SHP77 (cell line): Measurements from ENCODE around the gene CCDC146.
"Not testable (repeated sequence)": the region's sequence is repeated elsewhere in the genome, so short reads cannot be mapped to it uniquely, and the experiment has no call there.

Experiments used
- DNase-seq, 2 experiments: peaks; one replicate each; lab custom pipeline; 2025; lab: John Stamatoyannopoulos, UW

Gene CCDC146

GRCh38 chr7:77327932-77328628 lies 205.7 kb downstream of the CCDC146 start:
- DNase-seq, result peak; percentile 11 to 51

- DNase-seq, result no peak
Measured at GRCh38 chr7:77328669-77329068, 206.3 kb downstream of the CCDC146 start.

- DNase-seq, result no peak
Measured at GRCh38 chr7:77329466-77330168, 207.2 kb downstream of the CCDC146 start.

- DNase-seq, result no peak
Measured at GRCh38 chr7:77330169-77330882, 207.9 kb downstream of the CCDC146 start.

- DNase-seq, result peak; percentile 76 to 77
Measured at GRCh38 chr7:77331938-77332695, 209.7 kb downstream of the CCDC146 start.

GRCh38 chr7:77334039-77334438 lies 211.6 kb downstream of the CCDC146 start:
- not testable (repeated sequence) for DNase-seq

- DNase-seq, result no peak
Measured at GRCh38 chr7:77335581-77335980, 213.2 kb downstream of the CCDC146 start.

- no peak for DNase-seq
Measured at GRCh38 chr7:77337456-77337990, 215.1 kb downstream of the CCDC146 start.

- no peak for DNase-seq
Measured at GRCh38 chr7:77338260-77338659, 215.8 kb downstream of the CCDC146 start.

GRCh38 chr7:77338883-77339629 lies 216.6 kb downstream of the CCDC146 start:
- DNase-seq, result no peak

GRCh38 chr7:77339726-77340125 lies 217.3 kb downstream of the CCDC146 start:
- no peak for DNase-seq
